Stimulated activated CD4-positive, alpha-beta T cell treated with anti-CD3 and anti-CD28 coated beads, Interleukin-1b, Interleukin-23, amount 100 ng/mL, for 24 hours (primary cell): ENCODE measurements around the gene COPZ1.

Experiments
- DNase-seq, 4 experiments: peaks; one replicate each; pipeline ENCODE4 v3.0.0-alpha.2; 2020; ENCODE audit warnings: low read depth in 4 of 4, low spot score in 1 of 4

COPZ1 gene

GRCh38 chr12:54393207-54393609 is 68.3 kb downstream of the COPZ1 start:
- DNase-seq: no peak

GRCh38 chr12:54393743-54394142 is 68.8 kb downstream of the COPZ1 start:
- no peak for DNase-seq

- peak in 1 of 4 experiments; percentile 26 for DNase-seq
These were observed 69.4 kb downstream of the COPZ1 start for GRCh38 chr12:54394281-54394719.

- no peak for DNase-seq
These were observed 70.1 kb downstream of the COPZ1 start for GRCh38 chr12:54394986-54395385.

- DNase-seq: no peak
These were observed 70.6 kb downstream of the COPZ1 start for GRCh38 chr12:54395545-54395944.

GRCh38 chr12:54397157-54397556 is 72.2 kb downstream of the COPZ1 start:
- DNase-seq: no peak

GRCh38 chr12:54398218-54398617 is 73.3 kb downstream of the COPZ1 start:
- DNase-seq: no peak

- DNase-seq: peak; percentile 69 to 84 (median 78)
These were observed 74.3 kb downstream of the COPZ1 start for GRCh38 chr12:54398995-54399793.

- no peak for DNase-seq
These were observed 76.2 kb downstream of the COPZ1 start for GRCh38 chr12:54401119-54401518.
